Myocyte (in vitro differentiated cells): Measurements from ENCODE around the gene ZSWIM6. TPM values are rescaled to one million over a fixed set of nuclear protein-coding genes. Genes with fewer than 3 reads are reported as not detected.
A peak's percentile ranks its signal among the peaks of the same experiment; 100 is the strongest.

Source experiments
- DNase-seq: peaks from one replicate; pipeline ENCODE4 v3.0.0-alpha.2; 2012; ENCODE audit warnings: low read depth
- polyA plus RNA-seq: library from polyadenylated mRNA; unstranded; fragments of >200 nt; gene quantifications from one replicate; pipeline ENCODE4 v1.2.1, GENCODE V29; 2012; ENCODE audit warnings: missing spikeins
- total RNA-seq: library from RNA; depleted of rRNA; stranded (reverse); fragments of >200 nt; gene quantifications from 2 replicates; pipeline ENCODE4 v1.2.3, GENCODE V29; 2014

Gene ZSWIM6
- total RNA-seq: 8.7 and 9.7 TPM in 2 replicates
- polyA plus RNA-seq: 11.5 TPM

- peak; percentile 99 for DNase-seq
Measured at GRCh38 chr5:61331407-61332357, at the start of gene ZSWIM6. ZSWIM6 (plus strand) TSS chr5:61332258; CDS start chr5:61332273, 15 bp downstream.

DNA sequence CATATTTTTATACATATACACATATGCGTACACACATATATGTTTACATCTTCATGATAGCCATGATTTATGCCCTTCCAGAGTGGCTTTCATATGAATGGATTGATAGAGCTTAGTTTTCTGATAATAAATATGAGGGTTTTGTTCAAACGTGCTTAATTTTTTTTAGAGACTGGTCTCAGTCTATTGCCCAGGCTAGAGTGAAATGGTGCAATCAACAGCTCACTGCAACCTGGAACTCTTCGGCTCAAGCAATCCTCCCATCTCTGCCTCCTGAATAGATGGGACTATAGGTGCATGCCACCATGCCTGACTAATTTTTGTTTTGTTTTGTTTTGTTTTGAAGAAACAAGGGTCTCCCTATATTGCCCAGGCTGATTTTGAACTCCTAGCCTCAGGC is 48.6 kb upstream of the ZSWIM6 start:
- DNase-seq: no peak

- no peak for DNase-seq
Measured at GRCh38 chr5:61285531-61285930, 46.5 kb upstream of the ZSWIM6 start.

DNA sequence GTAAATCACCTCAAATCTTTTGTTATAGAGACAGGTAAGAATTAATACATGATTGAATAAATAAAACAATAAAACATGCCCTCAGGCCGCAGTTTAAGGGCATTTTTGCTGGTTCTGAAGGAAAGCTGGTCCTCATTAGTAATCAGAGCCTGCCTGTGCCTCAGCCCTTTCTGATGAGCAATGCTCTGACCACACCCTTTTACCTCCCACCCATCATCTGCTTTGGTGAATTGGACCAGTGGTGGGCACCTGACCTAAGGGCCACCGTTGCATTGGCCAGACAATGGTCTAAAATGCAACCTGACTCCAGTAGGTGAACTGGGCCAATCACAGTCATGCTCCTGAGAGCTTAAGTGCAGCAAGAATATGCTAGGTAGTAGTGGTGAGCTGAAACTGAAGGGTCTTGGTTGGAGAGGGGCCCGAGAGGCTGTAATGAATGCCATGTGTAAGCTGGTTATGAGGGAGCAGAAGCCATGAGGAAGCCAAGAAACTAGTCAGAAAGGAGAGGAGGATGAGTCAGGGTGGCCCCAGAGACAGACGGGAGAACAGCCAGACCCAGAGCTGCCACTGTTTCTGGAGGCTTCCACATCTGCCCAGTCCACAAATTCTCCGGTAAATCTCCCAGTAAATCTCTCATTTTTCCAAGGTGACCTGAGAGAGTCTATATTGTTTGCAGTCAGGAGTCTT is 45.5 kb upstream of the ZSWIM6 start:
- DNase-seq: no peak

GRCh38 chr5:61287474-61287873 is 44.6 kb upstream of the ZSWIM6 start:
- no peak for DNase-seq

- no peak for DNase-seq
Measured at GRCh38 chr5:61289241-61289640, 42.8 kb upstream of the ZSWIM6 start.

DNA sequence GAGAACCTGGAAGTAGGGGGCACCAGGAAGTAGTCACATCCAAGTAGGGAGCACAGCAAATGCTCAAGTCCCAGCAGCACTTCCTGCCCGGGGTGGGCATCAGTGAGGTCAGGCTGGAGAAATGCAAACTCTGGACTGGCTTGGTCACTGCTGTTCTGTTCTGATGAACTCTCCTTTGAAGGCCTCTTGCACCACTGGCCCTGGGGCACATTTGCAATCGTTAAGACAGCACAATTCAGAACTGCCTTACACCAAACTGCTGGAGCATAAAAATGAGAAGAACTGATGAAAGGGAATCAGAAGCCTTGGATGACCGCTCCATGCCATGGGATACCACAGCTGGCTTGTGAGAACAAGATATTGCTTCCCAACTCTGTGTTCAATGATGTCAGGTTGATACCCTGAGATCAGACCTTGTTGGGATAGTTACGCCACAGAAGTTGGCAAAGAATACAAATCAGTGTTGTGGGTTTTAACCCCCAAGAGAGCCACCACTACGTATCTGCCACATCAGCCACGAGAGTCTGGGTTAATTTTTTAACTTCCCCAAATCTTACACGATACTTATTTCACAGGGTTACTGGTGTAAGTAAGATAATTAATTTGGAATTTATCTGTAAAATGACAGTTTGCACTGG is 42.3 kb upstream of the ZSWIM6 start:
- no peak for DNase-seq

GRCh38 chr5:61290791-61291210 is 41.3 kb upstream of the ZSWIM6 start:
- peak; percentile 55 for DNase-seq

GRCh38 chr5:61292062-61292657 is 39.9 kb upstream of the ZSWIM6 start:
- no peak for DNase-seq

DNA sequence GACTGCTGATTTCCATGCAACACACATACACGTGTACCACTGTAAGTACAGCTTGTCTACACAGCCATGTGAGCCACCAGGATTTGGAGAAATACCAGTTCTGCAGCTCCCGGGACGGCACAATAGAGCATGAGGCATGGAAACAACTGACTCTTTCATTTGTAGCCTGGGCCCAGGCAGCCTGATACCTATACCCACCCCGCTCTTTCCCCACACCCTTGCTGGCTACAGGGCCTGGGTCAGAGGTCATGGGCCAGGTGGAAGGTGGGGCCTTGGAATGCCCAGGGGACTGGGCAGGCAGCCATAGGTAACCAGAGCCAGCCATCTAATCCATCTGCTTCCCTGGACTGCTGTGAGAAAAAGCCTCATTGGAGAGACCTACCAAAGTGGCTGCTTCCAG is 39.0 kb upstream of the ZSWIM6 start:
- DNase-seq: no peak

DNA sequence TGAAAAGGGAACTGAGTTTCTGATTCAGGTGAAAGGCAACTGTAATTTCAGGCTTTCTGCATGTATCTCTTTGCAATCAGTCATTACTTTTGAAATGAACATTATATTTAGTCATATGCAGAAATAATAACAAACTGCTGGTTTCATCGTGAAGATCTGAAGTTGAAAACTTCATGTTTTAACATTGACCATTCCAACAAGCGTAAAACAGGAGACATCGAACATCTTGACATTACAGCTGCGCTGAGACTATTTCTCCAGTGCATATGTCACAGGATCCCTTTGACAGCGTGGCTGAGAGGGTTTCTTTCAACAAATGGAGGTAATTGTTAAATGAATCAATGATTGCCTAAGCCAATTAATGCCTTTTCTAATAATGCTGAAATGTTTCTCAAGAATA is 38.2 kb upstream of the ZSWIM6 start:
- DNase-seq: no peak

- no peak for DNase-seq
Measured at GRCh38 chr5:61295365-61295764, 36.7 kb upstream of the ZSWIM6 start.

GRCh38 chr5:61298066-61298465 is 34.0 kb upstream of the ZSWIM6 start:
- no peak for DNase-seq

- no peak for DNase-seq
Measured at GRCh38 chr5:61298580-61298979, 33.5 kb upstream of the ZSWIM6 start.

DNA sequence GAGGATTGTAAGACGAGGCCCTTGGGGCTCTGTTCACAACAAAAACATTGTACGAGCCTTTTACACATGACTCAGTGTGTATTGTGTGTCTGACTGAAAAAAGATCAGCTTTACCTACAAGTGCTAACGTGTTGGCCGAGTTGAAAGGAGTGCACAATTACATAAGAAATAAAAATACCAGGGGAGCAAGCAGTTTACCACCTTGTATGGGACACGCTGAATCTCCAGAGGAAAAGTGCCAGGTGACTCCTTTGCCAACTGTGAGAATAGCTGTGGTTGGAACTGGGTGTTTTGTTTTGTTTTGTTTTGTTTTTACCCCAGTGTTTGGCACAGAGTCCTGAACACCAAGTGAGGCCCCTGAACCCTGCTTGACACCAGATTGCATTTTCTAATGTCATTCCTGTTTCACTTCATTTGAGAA is 32.8 kb upstream of the ZSWIM6 start:
- no peak for DNase-seq

- DNase-seq: peak; percentile 98
Measured at GRCh38 chr5:61301341-61302199, 30.5 kb upstream of the ZSWIM6 start.

- DNase-seq: no peak
Measured at GRCh38 chr5:61302200-61302563, 29.9 kb upstream of the ZSWIM6 start.

DNA sequence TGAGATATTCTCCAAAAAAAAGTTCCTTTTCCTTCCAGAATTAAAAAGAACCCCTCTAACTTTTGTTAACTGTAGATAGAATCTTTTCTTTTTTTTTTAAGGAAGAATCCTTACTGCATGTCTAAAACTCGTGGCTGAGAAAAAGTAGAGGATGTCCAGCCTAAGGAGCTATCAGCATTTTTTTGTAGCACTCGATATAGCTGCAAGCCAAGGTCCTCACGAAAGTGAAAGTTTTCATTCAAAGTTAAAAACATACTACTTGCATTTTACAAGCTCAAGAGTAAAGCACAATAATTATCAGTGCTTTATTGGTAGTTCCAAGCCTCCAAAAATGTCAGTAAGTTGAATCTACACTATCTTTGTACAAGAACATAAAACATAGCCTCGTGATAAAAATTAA is 28.7 kb upstream of the ZSWIM6 start:
- no peak for DNase-seq

DNA sequence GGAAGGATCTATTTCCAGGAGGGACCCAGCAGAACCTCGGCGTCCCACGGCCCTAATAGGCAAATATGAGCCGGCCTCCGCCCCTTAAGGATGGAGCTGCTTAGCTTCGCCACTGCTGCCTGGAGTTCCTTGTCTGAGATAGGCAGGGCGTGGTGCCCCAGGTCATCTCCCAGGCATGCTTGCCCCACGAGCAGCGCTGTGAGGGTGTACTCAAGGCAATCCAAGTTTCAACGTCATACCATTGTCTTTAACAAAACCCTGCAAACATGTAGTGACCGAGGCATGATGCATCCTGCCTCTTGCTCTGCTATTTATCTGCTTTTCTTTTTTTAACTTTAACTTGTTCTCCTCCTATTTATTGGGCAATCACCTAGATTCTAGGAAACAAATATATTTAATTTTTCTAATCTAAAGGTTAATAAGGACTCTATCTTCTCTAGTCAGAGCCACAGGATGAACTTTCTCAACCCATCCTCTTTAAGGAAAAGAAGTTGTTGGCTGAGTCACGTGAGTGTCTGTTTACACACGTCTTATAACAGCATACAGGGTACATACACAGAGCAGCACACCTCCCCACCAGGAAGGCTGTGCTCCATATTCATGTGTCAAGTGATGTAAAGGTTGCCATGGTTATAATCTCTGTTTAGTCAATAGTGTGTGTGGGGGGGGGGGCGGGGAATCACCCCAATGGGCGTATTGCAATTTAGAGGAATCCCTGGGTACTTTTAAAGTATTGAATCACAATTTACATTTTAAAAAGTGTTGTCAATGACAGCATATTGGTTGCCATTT is 27.3 kb upstream of the ZSWIM6 start:
- DNase-seq: peak; percentile 53
